Osteoblast (primary cell): ENCODE measurements around the gene PHAX. TPM values are rescaled to one million over a fixed set of nuclear protein-coding genes. Genes with fewer than 3 reads are reported as not detected.

ENCODE experiments used
- DNase-seq: peaks from one replicate; pipeline ENCODE4 v3.0.0; 2011; ENCODE audit warnings: low spot score, mixed read lengths; ENCODE audit not compliant: insufficient read length; ENCODE audit errors: missing footprints
- H2AFZ ChIP-seq: 2 replicates; pipeline ENCODE4 v1.6.0; 2011; ENCODE audit warnings: mild to moderate bottlenecking, low read length
- H3K27ac ChIP-seq: 2 replicates; pipeline ENCODE4 v1.5.1; 2011; ENCODE audit warnings: mild to moderate bottlenecking, low read depth, low read length, moderate library complexity
- H3K27me3 ChIP-seq: 2 replicates; pipeline ENCODE4 v1.6.0; 2012; ENCODE audit warnings: mild to moderate bottlenecking, control low read depth, inconsistent platforms, low read length, moderate library complexity; ENCODE audit not compliant: insufficient read depth
- H3K36me3 ChIP-seq: 2 replicates; pipeline ENCODE4 v1.5.1; 2011; ENCODE audit warnings: mild to moderate bottlenecking, low read length, control low read depth, moderate library complexity; ENCODE audit not compliant: insufficient read depth
- H3K4me1 ChIP-seq: 2 replicates; pipeline ENCODE4 v1.5.1; 2011; ENCODE audit warnings: mild to moderate bottlenecking, low read length, control low read depth, moderate library complexity; ENCODE audit not compliant: insufficient read depth
- H3K4me2 ChIP-seq: 2 replicates; pipeline ENCODE4 v1.6.0; 2011; ENCODE audit warnings: mild to moderate bottlenecking, low read length; ENCODE audit not compliant: insufficient read depth
- H3K4me3 ChIP-seq: fragments of 200-600 bp; sonication (generic); 3 replicates; pipeline ENCODE4 v1.5.1; 2012; ENCODE audit warnings: mild to moderate bottlenecking, low read length, inconsistent platforms; ENCODE audit not compliant: insufficient read depth
- H3K79me2 ChIP-seq: 2 replicates; pipeline ENCODE4 v1.6.0; 2012; ENCODE audit warnings: mild to moderate bottlenecking, low read length, control low read depth, inconsistent platforms; ENCODE audit not compliant: insufficient read depth
- H3K9me3 ChIP-seq: 2 replicates; pipeline ENCODE4 v1.5.1; 2011; ENCODE audit warnings: low read depth, low read length, control low read depth
- H4K20me1 ChIP-seq: 2 replicates; pipeline ENCODE4 v1.6.0; 2012; ENCODE audit warnings: mild to moderate bottlenecking, low read length, control low read depth; ENCODE audit not compliant: insufficient read depth
- CTCF ChIP-seq: IDR thresholded peaks from 2 replicates; pipeline ENCODE4 v1.5.1; 2011; ENCODE audit warnings: mild to moderate bottlenecking, low read depth, low read length, moderate library complexity; ENCODE audit errors: extremely low read depth
- total RNA-seq: library from RNA; depleted of rRNA; stranded (reverse); fragments of >200 nt; gene quantifications from 2 replicates; pipeline ENCODE4 v1.2.3, GENCODE V29; 2012

The PHAX gene
- total RNA-seq, 1 donor = 55.4 TPM

- no peaks in the 10 kb centered on the region for H3K27me3 ChIP-seq
- no peaks in the 10 kb centered on the region for H4K20me1 ChIP-seq
- no peaks in the 10 kb centered on the region for H3K4me1 ChIP-seq
- H3K79me2 ChIP-seq = no peaks in the 10 kb centered on the region
- H3K27ac ChIP-seq = no peak overlapping the region
- no peak overlapping the region for H3K4me2 ChIP-seq
- no peak for TF ChIP-seq CTCF
- no peaks in the 10 kb centered on the region for H3K36me3 ChIP-seq
- no peak overlapping the region for H3K4me3 ChIP-seq
- no peak overlapping the region for H2AFZ ChIP-seq
- no peak for DNase-seq
- no peaks in the 10 kb centered on the region for H3K9me3 ChIP-seq
These were observed 34.8 kb downstream of the PHAX start for GRCh38 chr5:126635585-126635984.

- no peaks in the 10 kb centered on the region for H3K79me2 ChIP-seq
- no peaks in the 10 kb centered on the region for H3K4me1 ChIP-seq
- no peak for DNase-seq
- no peak for TF ChIP-seq CTCF
- H3K4me2 ChIP-seq = no peak overlapping the region
- H3K27me3 ChIP-seq = no peaks in the 10 kb centered on the region
- no peak overlapping the region for H3K27ac ChIP-seq
- H4K20me1 ChIP-seq = no peaks in the 10 kb centered on the region
- no peaks in the 10 kb centered on the region for H3K36me3 ChIP-seq
- no peak overlapping the region for H2AFZ ChIP-seq
- no peak overlapping the region for H3K4me3 ChIP-seq
- H3K9me3 ChIP-seq = no peaks in the 10 kb centered on the region
These were observed 36.2 kb downstream of the PHAX start for GRCh38 chr5:126636956-126637355.

- DNase-seq = no peak
- Histone ChIP-seq H3K27me3 (no peaks in the 10 kb centered on the region), H2AFZ (no peak overlapping the region), H3K27ac (no peak overlapping the region), H3K4me2 (no peak overlapping the region), H3K79me2 (no peaks in the 10 kb centered on the region), H3K4me3 (no peak overlapping the region), H3K4me1 (no peaks in the 10 kb centered on the region), H3K36me3 (no peaks in the 10 kb centered on the region), H4K20me1 (no peaks in the 10 kb centered on the region), H3K9me3 (peaks cover 4% of the 10 kb centered on the region)
- TF ChIP-seq CTCF = no peak
These were observed 40.1 kb downstream of the PHAX start for GRCh38 chr5:126640866-126641265.

- H3K36me3 ChIP-seq = no peaks in the 10 kb centered on the region
- peaks cover 4% of the 10 kb centered on the region for H3K9me3 ChIP-seq
- no peaks in the 10 kb centered on the region for H4K20me1 ChIP-seq
- no peak overlapping the region for H3K27ac ChIP-seq
- no peak for DNase-seq
- H3K4me3 ChIP-seq = no peak overlapping the region
- no peaks in the 10 kb centered on the region for H3K4me1 ChIP-seq
- H2AFZ ChIP-seq = peak overlapping the region; percentile 22
- H3K4me2 ChIP-seq = no peak overlapping the region
- no peaks in the 10 kb centered on the region for H3K27me3 ChIP-seq
- no peak for TF ChIP-seq CTCF
- no peaks in the 10 kb centered on the region for H3K79me2 ChIP-seq
These were observed 40.6 kb downstream of the PHAX start for GRCh38 chr5:126641387-126641786.
